HG03378 (cell line): Measurements from ENCODE around the gene MEGF6.

ENCODE experiments used
- ATAC-seq: cut with Tn5 transposase; IDR thresholded peaks from one replicate; pipeline ENCODE4 v1.9.1; 2021; ENCODE audit warnings: mild to moderate bottlenecking, moderate library complexity; ENCODE audit not compliant: unreplicated experiment

MEGF6 gene

DNA sequence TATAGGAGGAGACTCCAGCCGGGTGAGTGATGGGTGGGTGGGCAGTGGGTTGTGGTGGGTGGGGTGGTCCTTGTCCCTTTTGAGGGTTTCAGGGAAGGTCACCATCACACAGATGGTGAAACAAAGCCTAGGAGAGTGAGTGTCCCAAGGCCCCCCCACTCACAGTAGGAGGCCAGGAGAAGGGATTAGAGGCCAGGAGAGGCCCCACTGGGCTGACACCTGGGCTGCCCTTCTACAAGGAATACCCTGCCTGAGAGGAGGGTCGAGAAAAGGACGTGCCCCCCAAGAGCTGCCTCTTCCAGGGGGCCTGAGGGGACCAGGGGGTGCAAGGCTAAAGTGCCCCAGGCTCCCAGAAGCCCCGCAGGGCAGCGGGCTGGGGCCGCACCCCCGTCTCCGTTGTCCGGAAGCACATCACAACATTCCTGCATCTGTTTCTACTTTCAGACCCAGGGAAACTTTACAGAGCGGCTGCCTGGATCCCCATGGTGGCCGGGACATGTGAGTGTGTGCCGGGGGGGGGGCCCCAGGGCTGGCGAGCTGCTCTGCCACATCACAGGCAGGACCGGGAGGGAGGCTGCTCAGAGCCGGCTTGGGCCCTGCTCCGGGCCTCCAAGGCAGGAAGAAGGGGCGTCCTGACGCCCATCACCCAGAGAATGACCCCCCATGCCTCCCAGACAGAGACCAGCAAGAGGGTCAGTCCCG is 88.6 kb downstream of the MEGF6 start:
- ATAC-seq: no peak

DNA sequence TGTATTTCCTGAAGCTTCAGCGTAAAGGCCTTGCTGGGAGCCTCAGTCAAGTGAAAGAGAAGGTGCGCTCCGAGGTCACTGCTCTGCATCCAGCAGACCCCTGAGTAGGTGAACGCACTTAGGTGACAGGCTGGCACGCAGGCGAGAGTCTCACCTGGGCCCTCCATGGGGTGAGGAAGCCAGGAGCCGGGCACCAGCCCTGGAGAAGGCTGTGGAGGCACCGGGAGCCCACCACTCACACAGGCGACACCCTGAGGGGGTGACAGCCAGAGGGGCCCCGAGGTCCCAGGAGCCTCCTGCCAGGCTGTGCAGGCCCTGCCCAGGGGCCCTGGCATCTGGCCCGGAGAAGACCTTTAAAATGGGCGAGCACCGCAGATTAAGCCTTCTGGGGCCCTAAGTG is 89.2 kb downstream of the MEGF6 start:
- ATAC-seq: no peak

DNA sequence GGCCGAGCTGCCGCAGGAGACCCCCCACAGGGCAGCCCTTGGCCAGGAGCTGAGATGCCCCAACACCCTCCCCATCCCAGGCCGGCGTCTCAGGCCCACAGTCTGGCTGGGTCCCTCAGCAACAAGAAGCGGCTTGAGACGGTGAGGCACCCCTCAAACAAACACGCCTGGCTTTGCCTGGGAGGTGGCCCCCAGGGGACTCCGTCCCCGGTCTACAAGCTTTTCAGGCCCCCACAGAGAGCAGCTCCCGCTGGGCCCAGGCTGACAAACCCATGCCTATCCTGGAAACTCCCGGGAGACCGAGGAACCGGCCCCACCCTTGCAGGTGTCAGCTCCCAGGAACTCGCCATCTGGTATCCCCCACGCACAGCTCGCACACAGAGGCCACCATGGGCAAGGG is 89.9 kb downstream of the MEGF6 start:
- ATAC-seq: no peak

GRCh38 chr1:3520419-3521378 is 90.6 kb downstream of the MEGF6 start:
- ATAC-seq: no peak

DNA sequence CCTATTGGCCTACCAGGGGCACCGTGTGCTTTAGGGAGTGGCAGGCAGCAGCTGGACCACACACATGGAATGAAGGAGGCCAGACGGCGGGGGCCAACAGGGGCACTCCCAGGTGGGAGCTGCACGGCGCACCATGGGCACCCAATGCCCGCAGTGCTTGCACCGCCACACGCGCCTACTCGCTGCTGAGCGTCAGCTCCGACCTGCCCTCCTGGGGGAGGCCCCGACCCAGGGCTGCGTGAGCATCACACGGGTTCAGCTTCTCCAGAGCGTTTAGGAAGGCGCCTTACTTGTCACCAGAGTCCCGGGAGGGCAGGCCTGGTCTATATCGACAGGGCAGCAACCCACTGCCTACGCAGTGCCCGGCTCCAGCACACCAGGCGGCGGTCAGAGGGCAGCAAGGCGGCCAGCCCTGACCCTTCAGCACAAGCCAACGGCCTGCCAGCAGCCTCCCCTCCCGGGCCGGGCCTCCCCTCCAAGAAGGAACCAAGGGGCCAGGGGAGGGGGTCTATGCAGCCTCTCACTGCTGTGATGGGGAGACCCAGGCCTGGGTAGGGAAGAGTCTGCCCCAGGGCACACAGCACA is 91.9 kb downstream of the MEGF6 start:
- ATAC-seq: no peak

- no peak for ATAC-seq
Observed at GRCh38 chr1:3518756-3519155, 92.6 kb downstream of the MEGF6 start.

DNA sequence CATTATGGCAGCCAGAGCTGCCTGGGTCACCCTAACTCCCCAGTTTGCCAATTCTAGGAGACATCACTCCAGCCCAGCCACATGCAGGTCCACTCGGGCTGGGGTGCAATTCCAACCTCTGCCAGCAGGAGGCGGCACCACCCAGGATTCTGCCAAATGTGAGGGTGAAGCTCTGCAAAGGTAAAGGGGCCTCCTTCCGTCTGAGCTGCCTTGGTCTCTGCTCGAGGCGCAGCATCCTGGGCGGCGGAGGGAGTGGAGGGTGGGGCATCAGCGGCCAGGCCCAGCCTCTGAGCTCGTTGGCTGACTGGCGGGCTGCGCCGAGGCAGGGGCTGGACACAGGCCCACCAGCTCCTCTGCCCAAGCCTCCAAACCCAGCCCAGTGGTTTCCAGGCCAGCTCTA is 93.1 kb downstream of the MEGF6 start:
- ATAC-seq: no peak

DNA sequence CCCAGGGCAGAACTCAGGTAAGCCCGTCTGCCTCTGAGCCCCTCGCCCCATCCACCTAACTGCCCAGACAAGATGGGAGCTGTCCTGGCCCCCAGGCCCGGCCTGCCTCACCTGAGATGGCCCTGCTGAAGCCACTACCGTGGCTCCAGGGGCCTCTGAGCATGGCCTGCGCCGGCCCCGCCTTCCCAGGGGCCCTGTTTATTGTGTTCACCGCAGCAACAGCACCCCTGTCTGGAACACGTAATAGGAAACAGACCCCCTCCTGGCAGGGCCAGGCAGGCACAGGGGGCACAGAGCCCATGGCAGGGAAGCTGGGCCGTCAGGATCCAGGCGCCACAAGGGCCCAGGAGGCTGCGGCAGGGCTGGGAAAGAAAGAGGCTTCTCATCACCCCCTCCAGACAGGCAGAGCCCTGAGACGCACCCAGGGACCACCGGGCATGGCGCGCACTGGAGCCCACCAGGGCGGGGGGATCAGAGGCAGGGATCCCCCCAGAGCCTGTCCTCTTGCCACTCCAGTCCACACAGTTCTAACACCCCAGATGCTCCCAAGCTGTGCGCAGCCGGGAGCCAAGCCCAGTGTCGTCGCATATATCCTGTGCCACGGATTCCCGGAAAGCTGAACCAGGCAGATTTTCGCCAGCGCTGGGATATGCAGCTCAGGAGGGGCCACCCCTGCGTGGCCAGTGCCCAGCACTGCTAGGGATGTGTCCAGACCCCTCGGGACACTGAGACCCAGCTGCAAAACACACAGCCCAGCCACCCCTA is 94.2 kb downstream of the MEGF6 start:
- ATAC-seq: no peak

DNA sequence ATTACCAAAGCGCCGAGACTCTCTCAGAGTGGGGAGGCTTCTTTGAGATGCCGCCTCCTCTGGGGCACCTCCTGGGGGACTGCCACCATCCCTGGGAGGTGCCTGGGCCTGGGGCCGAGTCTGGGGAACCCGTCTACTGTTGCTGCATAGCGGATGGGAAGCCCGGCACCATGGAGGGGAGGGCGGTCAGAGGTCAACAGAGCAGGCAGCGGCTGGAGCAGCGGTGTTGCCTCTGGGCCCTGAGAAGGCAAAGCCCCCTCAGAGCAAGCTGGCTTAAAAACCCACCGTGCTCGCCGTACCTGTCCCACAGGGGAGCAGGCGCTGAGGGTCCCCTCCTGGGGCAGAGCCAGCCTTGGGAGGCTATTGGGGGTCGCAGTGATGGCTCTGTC is 94.8 kb downstream of the MEGF6 start:
- ATAC-seq: no peak

DNA sequence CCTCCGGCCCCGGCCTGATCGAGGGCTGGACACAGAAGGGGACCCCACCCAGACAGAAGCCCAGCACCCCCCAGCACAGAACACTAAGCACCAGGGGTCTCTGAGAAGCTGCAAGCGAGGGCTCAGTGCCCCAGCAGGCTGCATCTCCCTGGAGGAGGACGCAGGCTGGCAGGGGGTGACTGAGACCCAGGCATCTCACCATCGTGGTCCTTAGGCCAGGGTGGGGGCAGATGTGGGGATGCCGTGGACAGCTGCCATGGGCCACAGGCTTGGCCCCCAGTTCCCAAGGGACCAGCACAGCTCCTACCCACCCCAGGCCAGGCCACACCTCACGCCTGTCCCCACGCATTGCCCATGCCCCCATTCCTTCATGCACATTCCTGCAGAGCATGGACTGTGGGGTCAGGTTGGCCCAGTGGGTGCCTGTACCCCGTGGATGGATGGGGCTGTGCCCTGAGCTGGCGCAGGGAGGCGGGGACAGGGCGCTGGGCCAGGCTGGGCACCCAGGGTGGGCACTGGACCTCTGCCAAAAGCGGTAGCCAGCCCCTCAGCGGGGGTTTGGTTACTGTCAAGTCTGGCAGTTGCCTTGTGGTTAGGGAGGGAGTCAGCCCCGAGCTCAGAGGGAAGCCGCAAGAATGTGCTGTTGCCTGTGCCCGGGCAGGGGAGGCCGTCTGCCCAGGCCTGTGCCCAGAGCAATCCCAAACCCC is 95.4 kb downstream of the MEGF6 start:
- ATAC-seq: no peak

GRCh38 chr1:3515272-3515671 is 96.0 kb downstream of the MEGF6 start:
- ATAC-seq: no peak

DNA sequence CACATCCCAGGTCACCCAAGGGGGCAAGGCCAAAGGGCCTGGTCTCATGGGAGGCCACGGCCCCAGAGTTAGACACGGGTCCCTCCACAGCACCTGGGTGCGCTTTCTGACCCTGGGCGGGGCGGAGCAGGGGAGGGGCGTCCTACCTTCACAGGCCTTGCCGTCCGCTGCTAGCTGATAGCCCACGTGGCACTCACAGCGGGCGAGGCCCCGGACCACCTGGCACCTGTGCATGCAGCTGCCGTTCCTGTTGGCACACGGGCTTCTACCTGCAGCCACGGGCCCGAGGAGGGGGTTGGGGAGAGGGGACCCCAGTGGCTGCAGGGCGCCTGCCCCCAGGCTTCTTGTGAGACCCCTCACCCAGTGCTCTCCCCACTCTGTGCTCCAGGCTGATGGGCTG is 96.9 kb downstream of the MEGF6 start:
- ATAC-seq: no peak

GRCh38 chr1:3511856-3512255 is 99.5 kb downstream of the MEGF6 start:
- ATAC-seq: no peak

DNA sequence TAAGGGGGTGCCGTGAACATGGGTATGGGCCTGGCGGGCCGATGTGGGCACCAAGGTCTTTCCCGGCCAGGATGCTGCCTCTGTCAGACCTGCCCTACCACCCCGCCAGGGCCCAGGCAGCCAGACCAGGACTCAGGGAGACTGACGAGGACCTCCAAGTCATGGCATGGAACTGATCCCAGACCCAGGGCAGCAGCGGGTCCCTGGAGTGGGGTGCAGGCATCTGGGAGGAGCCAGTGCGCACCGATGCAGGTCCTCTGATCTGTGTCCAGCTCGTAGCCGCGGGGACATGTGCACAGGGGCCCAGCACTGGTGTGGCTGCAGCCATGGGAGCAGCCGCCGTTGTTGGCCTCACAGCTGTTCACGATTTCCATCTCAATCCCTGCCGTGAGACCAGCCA is 100.0 kb downstream of the MEGF6 start:
- ATAC-seq: no peak

- ATAC-seq: no peak
Observed at GRCh38 chr1:3510956-3511250, 100.4 kb downstream of the MEGF6 start.

- no peak for ATAC-seq
Observed at GRCh38 chr1:3510136-3510955, 101.0 kb downstream of the MEGF6 start.

DNA sequence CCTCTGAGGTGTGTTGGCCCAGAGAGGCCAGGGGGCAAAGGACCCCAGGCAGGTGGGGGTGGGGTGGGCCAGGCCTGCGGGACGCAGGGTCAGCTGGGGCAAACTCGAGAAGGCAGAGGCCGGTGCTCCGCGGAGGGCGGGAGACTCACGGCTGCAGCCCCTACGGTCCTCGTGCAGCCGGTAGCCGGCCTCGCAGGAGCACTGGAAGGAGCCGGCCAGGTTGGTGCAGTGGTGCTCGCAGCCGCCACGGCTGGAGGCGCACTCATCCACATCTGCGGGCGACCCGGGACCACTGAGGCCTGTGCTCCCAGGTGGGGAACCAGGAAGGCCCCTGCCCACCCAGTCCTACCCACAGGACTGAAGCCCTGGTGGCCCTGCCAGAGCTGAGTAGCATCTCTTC is 101.6 kb downstream of the MEGF6 start:
- ATAC-seq: no peak

DNA sequence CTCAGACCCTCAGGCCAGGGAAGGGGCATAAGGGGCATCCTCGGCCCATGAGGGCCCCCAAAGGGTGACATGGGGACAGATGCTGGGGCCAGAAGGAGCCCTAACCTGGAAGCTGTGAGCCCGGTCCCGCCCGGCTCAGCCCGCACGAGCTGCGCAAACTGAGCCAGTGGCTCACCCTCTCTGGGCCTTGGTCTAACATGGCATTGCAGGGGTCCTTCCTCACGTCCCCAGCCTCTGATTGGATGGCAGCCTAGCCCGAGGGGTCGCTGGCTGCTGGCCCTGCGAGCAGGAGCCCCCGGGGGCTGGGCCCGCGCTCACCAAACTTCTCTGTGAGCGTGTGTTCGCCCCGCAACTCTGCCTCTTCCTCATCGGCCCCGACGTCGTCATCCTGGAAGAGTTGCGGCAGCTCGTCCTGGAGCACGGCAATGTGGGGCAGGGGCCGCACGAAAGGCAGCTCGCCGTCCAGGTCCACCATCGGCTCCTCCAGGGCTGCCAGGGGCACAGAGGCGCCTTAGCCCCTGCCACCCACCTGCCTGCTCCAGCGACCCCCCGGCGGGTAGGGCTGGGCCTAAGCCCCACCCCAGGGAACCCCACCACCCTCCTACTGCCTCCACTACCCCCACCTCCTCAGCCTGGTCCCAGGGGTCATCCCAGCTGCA is 102.4 kb downstream of the MEGF6 start:
- no peak for ATAC-seq

GRCh38 chr1:3507636-3508275 is 103.6 kb downstream of the MEGF6 start:
- no peak for ATAC-seq
